Islet of Langerhans (tissue), 1 donor: Measurements from ENCODE around the gene EDEM3.

Experiments used
- FAIRE-seq: peaks from one replicate; lab custom pipeline; 2011; peaks lifted over from hg19 to GRCh38; lab: Jason Lieb, UNC

The EDEM3 gene

GRCh38 chr1:184669391-184669790 lies 85.3 kb downstream of the EDEM3 start:
- FAIRE-seq, result no peak

GRCh38 chr1:184665360-184665759 lies 89.3 kb downstream of the EDEM3 start:
- no peak for FAIRE-seq

- FAIRE-seq, result no peak
These were observed 90.0 kb downstream of the EDEM3 start for GRCh38 chr1:184664661-184665060.

GRCh38 chr1:184664042-184664660 lies 90.5 kb downstream of the EDEM3 start:
- FAIRE-seq, result no peak

- no peak for FAIRE-seq
These were observed 92.9 kb downstream of the EDEM3 start for GRCh38 chr1:184661801-184662200.

GRCh38 chr1:184660462-184661191 lies 94.0 kb downstream of the EDEM3 start:
- FAIRE-seq, result no peak

GRCh38 chr1:184658055-184658454 lies 96.6 kb downstream of the EDEM3 start:
- no peak for FAIRE-seq

- no peak for FAIRE-seq
These were observed 98.4 kb downstream of the EDEM3 start for GRCh38 chr1:184656221-184656620.

- FAIRE-seq, result no peak
These were observed 99.5 kb downstream of the EDEM3 start for GRCh38 chr1:184655185-184655584.

- no peak for FAIRE-seq
These were observed 104.3 kb downstream of the EDEM3 start for GRCh38 chr1:184650177-184650866.

GRCh38 chr1:184649451-184649888 lies 105.2 kb downstream of the EDEM3 start:
- FAIRE-seq, result no peak

GRCh38 chr1:184648856-184649201 lies 105.8 kb downstream of the EDEM3 start:
- no peak for FAIRE-seq

GRCh38 chr1:184648160-184648855 lies 106.3 kb downstream of the EDEM3 start:
- FAIRE-seq, result no peak

GRCh38 chr1:184647471-184647870 lies 107.2 kb downstream of the EDEM3 start:
- FAIRE-seq, result no peak

GRCh38 chr1:184646824-184647223 lies 107.8 kb downstream of the EDEM3 start:
- FAIRE-seq, result no peak

- FAIRE-seq, result no peak
These were observed 108.4 kb downstream of the EDEM3 start for GRCh38 chr1:184646178-184646701.

- FAIRE-seq, result no peak
These were observed 109.9 kb downstream of the EDEM3 start for GRCh38 chr1:184644771-184645170.

GRCh38 chr1:184643661-184644060 lies 111.0 kb downstream of the EDEM3 start:
- no peak for FAIRE-seq

- FAIRE-seq, result no peak
These were observed 112.8 kb downstream of the EDEM3 start for GRCh38 chr1:184641894-184642293.

- no peak for FAIRE-seq
These were observed 114.2 kb downstream of the EDEM3 start for GRCh38 chr1:184640505-184640904.
